Dendritic cell treated with granulocyte-macrophage colony-stimulating factor and Interleukin-4, amounts not matched to agents 40 ng/mL and 50 ng/mL, for 4 days (primary cell): ENCODE measurements around the gene CTNNA1.
"Not testable (repeated sequence)": the region's sequence is repeated elsewhere in the genome, so short reads cannot be mapped to it uniquely, and the experiment has no call there.

Experiments
- H3K27ac Mint-ChIP-seq: one replicate; pipeline ENCODE4 v1.8.0; 2022; ENCODE audit warnings: mild to moderate bottlenecking, mixed read lengths
- H3K27me3 Mint-ChIP-seq: one replicate; pipeline ENCODE4 v1.8.0; 2022; ENCODE audit warnings: mild to moderate bottlenecking, mixed read lengths
- H3K36me3 Mint-ChIP-seq: one replicate; pipeline ENCODE4 v1.8.0; 2022; ENCODE audit warnings: low read depth, mixed read lengths
- H3K4me1 Mint-ChIP-seq: one replicate; pipeline ENCODE4 v1.8.0; 2022; ENCODE audit warnings: low read depth, mixed read lengths
- H3K4me3 Mint-ChIP-seq: one replicate; pipeline ENCODE4 v1.8.0; 2022; ENCODE audit warnings: mild to moderate bottlenecking, moderate library complexity, mixed read lengths
- H3K9me3 Mint-ChIP-seq: one replicate; pipeline ENCODE4 v1.8.0; 2022; ENCODE audit warnings: mixed read lengths
- intact Hi-C: fragments of 100-400 bp; cut with micrococcal nuclease; formaldehyde crosslinking; loops from one replicate; pipeline ENCODE4 v1.15.0; 2022

CTNNA1 gene

DNA sequence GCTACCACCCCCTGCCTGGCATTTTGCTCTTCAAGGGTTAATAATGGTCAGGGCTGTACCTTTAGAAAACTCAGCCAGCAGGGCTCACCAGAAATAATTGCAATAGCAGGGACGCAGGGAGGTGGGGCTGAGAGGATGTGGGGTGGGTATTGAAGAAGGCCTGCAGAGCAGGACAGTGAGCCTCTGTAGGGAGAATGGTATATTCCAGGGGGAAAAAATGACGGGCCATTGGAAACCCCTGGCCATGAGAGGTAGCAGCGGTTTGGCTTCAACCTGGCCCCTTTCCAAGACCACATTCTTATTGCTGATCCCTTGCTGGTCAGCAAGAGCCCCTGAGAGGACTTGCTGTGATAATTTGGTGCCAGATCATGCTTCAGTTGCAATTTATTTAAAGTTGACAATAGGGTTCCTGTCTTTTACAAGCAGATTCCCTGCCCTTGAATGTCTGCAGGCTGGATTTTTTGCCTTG is 36.7 kb upstream of the CTNNA1 start:
- Mint-ChIP-seq H3K4me1 (no peaks in the 10 kb centered on the region), H3K9me3 (no peaks in the 10 kb centered on the region), H3K4me3 (no peak overlapping the region), H3K27me3 (peaks cover 14% of the 10 kb centered on the region), H3K27ac (no peak overlapping the region), H3K36me3 (no peaks in the 10 kb centered on the region)
- intact Hi-C loops = no loop called here

DNA sequence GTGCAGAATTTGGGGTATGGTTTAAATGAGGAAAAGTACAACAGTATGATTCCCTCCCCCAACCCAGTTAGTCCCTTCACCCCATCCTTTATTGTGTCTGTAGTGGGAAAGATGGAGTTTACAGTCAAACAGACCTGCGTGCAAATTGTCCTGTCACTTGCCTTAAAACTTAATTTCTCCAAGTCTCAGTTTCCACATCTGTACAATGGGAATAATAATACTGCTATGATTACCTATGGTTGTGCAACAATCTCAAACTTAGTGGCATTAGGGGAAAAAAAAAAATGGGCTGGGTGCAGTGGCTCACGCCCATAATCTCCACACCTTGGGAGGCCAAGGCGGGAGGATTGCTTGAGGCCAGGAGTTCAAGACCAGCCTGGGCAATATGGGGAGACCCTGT is 35.8 kb upstream of the CTNNA1 start:
- Mint-ChIP-seq H3K4me1 (no peaks in the 10 kb centered on the region), H3K4me3 (no peak overlapping the region), H3K27me3 (peaks cover 14% of the 10 kb centered on the region)

DNA sequence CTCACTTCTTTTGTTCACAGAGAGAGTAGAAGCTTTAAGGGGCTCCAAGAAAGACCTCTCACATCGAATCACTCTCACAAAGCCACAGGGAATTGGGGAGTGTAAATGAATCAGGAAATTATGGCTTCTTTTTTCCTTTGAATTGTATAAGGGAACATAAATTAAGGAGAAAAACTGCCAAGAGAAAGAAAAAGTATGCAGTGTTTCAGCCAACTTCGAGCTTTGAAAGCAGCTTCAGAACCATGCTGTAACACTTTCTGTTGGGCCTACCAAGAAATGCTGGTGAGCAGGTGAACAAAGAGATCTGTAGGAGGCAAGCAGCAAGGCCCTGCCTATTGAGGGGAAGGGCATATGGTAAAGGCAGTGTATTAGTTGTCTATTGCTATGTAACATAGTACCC is 33.4 kb upstream of the CTNNA1 start:
- Mint-ChIP-seq H3K4me3 (no peak overlapping the region), H3K27ac (no peak overlapping the region), H3K36me3 (no peaks in the 10 kb centered on the region), H3K9me3 (no peaks in the 10 kb centered on the region), H3K4me1 (peaks cover 5% of the 10 kb centered on the region), H3K27me3 (peaks cover 10% of the 10 kb centered on the region)
- intact Hi-C loops = no loop called here

More for the DNA sequence above, 35.8 kb upstream of the CTNNA1 start:
- intact Hi-C loops = no loop called here
- no peaks in the 10 kb centered on the region for H3K9me3 Mint-ChIP-seq
- no peak overlapping the region for H3K27ac Mint-ChIP-seq
- H3K36me3 Mint-ChIP-seq = no peaks in the 10 kb centered on the region

DNA sequence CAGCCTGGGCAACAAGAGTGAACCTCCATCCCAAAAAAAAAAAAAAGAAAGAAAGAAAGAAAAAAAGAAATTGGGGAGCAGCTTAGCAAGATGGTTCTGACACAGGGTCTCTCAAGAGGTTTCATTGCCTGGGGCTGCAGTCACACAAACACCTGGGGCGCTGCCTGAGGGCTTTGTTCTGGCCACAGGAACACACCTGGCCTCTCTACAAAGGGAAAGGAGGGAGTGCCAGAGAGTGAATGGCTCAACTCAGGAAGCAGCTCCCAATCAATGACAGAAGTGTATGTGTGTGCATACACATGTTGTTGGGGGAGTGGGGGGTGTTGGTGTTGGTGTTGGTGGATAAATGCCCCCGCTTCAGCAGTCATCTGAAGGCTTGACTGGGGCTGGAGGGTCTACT is 32.4 kb upstream of the CTNNA1 start:
- peaks cover 10% of the 10 kb centered on the region for H3K4me1 Mint-ChIP-seq
- H3K27me3 Mint-ChIP-seq = peaks cover 6% of the 10 kb centered on the region
- no peak overlapping the region for H3K27ac Mint-ChIP-seq
- intact Hi-C loops = no loop called here
- H3K36me3 Mint-ChIP-seq = no peaks in the 10 kb centered on the region
- no peaks in the 10 kb centered on the region for H3K9me3 Mint-ChIP-seq
- H3K4me3 Mint-ChIP-seq = no peak overlapping the region

DNA sequence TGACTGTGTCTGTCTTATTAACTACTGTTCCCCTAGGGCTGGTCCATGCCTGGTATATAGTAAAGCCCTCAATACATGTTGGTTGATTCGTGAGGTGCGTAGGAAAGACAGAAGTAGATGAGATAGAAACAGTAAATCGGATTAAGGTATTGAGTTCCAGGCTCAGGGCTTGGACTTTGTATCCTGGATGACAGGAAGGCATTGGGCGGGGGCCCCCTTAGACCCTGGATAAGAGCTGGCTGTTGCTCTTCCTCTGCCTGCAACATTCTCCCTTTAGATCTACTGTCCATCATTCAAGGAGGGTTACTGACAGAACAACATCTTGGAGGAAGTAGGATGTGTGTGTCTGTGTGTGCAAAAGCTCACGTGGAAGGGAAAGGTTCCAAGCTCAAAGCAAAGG is 31.2 kb upstream of the CTNNA1 start:
- H3K36me3 Mint-ChIP-seq = no peaks in the 10 kb centered on the region
- intact Hi-C loops = no loop called here
- peaks cover 10% of the 10 kb centered on the region for H3K4me1 Mint-ChIP-seq
- peaks cover 4% of the 10 kb centered on the region for H3K27me3 Mint-ChIP-seq
- H3K4me3 Mint-ChIP-seq = no peak overlapping the region
- no peak overlapping the region for H3K27ac Mint-ChIP-seq
- H3K9me3 Mint-ChIP-seq = no peaks in the 10 kb centered on the region

DNA sequence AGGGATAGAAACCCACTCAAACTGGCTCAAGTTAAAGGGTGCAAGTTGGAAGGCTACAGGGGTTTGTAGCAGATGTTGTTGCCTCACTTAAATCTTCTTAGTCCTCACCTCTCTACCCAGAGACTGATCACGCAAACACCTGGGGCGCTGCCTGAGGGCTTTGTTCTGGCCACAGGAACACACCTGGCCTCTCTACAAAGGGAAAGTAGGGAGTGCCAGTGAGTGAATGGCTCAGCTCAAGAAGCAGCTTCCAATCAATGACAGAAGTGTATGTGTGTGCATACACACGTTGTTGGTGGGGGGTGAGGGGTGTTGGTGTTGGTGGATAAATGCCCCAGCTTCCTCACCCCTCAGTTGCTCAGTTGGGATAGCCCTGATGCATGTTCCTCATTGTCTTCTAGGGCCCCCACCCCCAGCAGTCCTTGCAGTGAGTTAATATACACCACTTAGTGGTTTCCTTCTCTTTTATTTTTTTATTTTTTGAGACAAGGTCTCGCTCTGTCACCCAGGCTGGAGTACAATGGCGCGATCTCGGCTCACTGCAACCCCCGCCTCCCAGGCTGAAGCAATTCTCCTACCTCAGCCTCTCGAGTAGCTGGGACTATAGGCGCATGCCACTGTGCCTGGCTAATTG is 30.6 kb upstream of the CTNNA1 start:
- intact Hi-C loops = no loop called here
- no peak overlapping the region for H3K4me3 Mint-ChIP-seq
- no peak overlapping the region for H3K27ac Mint-ChIP-seq
- H3K4me1 Mint-ChIP-seq = peaks cover 10% of the 10 kb centered on the region
- H3K36me3 Mint-ChIP-seq = no peaks in the 10 kb centered on the region
- H3K9me3 Mint-ChIP-seq = no peaks in the 10 kb centered on the region
- H3K27me3 Mint-ChIP-seq = peaks cover 4% of the 10 kb centered on the region

DNA sequence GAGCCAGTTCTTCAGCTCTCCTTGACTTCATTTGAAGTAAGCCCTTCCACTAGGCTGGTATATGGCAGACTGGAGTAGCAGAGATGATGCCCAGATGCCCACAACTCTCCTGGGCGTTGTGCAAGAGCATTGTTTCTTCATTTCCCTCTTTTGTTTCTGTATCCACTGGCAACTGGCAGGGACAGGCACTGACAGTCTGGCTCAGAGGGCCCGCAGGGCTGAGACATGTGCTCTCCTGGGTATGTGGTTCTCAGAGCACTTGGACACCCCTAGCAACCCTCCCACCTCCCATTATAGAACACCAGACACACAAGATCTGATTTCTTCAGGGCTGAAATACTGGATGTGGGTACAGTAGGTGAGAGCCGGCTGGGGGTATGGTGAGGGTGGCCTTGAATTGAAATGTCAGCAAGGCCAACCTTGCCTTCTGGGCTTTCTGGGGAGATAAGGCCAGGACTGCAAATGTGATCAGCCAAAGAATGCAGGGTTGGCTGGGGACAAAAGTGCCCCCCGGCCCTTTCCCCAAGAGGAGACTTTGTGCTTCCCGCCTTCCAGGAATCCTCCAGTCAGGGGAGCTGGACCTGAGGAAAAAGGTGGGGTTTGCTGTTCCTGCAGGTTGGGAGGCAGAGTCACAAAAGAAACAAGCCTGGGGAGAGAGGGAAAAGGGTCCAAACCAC is 28.6 kb upstream of the CTNNA1 start:
- no peaks in the 10 kb centered on the region for H3K36me3 Mint-ChIP-seq
- H3K27me3 Mint-ChIP-seq = peaks cover 4% of the 10 kb centered on the region
- no peaks in the 10 kb centered on the region for H3K9me3 Mint-ChIP-seq
- H3K4me1 Mint-ChIP-seq = peaks cover 10% of the 10 kb centered on the region
- peak overlapping the region; percentile 14 for H3K27ac Mint-ChIP-seq
- intact Hi-C loops = no loop called here
- H3K4me3 Mint-ChIP-seq = no peak overlapping the region

DNA sequence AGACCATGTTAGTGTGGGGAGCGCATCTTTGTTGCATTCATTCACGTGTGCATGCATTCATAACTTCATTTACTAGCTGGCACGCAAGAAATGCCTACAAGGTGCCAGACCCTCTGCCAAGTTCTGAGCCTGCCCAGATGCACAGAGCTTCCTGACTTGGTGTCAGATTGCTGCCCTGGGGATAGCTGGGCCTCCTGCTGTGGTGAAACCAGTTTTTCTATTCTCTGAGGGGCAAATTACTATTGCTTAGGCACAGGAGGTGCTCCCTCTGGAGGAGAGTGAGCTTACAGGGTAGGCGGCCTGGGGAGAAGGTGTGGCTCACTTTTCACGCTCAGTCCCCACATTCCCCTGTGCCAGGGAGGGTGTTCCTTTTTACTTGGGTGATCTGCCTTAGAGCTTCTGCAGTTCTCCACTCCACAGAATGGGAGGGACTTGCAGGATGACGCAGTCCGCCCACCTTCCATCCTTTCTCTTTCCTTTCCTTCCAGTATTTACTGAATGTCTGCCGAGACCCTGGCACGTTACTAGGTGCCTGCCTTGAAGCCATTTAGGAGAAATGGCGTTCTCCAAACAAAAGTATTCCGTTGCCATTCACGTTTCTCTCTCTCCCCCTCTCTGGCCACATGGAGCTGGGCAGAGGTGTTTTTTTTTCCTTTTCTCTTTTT is 27.9 kb upstream of the CTNNA1 start:
- Mint-ChIP-seq H3K9me3 (no peaks in the 10 kb centered on the region), H3K27ac (peak overlapping the region; percentile 14), H3K27me3 (peaks cover 4% of the 10 kb centered on the region), H3K4me1 (peaks cover 10% of the 10 kb centered on the region), H3K4me3 (no peak overlapping the region), H3K36me3 (no peaks in the 10 kb centered on the region)
- intact Hi-C loops = no loop called here

DNA sequence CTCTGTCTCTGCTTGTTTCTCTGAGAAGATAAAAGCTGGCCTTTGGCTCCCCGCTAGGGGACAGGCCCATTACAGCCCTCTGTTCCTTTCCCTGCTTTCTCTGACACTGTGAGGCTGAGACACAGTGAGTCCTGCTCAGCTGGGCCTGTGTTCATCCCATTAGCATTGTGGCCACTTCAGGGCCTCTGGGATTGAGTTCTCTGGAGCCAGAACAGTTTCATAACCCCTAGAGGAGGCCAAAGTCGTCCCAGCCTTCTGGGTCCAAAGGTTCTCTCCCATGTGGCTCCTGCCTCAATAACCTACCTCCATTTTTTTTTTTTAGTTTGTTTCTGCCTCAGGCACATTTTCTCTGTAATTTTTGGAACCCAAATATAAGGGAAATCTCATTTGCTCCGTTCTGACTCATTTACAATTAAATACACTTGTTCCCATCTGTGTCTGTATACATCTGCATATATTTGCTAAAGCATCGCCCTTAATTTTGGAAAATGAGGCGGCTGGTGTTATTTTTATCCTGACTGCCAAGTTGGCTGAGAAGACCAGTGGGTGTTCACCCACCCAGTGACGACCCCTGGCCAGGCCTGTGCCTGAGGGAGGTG is 27.3 kb upstream of the CTNNA1 start:
- intact Hi-C loops = no loop called here
- no peaks in the 10 kb centered on the region for H3K9me3 Mint-ChIP-seq
- peaks cover 4% of the 10 kb centered on the region for H3K27me3 Mint-ChIP-seq

DNA sequence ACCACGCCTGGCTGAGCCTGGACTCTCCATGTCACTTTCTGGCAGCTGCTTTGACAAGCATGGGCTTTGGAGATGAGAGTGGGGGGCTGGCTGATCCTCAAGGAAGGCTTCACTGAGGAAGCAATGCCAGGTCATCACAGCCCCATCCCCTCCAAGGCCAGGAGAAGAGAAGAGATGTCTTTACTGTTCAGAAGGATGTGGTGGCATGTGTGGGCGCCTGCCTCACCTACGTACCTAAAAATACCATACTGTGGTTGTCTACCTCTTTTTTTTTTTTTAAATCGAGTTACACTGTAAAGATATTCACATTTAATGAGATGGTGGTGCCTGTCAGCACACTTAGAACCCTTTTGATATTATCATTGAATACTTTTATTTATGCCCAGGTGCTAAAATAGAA is 26.4 kb upstream of the CTNNA1 start:
- H3K9me3 Mint-ChIP-seq = no peaks in the 10 kb centered on the region
- H3K4me3 Mint-ChIP-seq = no peak overlapping the region
- intact Hi-C loops = no loop called here
- H3K27ac Mint-ChIP-seq = no peak overlapping the region
- peaks cover 10% of the 10 kb centered on the region for H3K4me1 Mint-ChIP-seq
- H3K27me3 Mint-ChIP-seq = peaks cover 4% of the 10 kb centered on the region
- no peaks in the 10 kb centered on the region for H3K36me3 Mint-ChIP-seq

More for the DNA sequence above, 27.3 kb upstream of the CTNNA1 start:
- Mint-ChIP-seq H3K27ac (no peak overlapping the region), H3K36me3 (no peaks in the 10 kb centered on the region), H3K4me1 (peaks cover 10% of the 10 kb centered on the region), H3K4me3 (no peak overlapping the region)

DNA sequence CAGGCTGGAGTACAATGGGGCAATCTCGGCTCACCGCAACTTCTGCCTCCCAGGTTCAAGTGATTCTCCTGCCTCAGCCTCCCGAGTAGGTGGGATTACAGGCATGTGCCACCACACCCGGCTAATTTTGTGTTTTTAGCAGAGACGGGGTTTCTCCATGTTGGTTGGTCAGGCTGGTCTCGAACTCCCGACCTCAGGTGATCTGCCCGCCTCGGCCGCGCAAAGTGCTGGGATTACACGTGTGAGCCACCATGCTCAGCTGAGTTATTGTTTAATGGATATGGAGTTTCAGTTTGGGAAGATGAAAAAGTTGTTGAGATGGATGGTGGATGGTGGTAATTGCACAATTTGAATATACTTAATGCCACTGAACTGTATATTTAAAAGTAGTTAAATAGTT is 22.7 kb upstream of the CTNNA1 start:
- H3K27ac Mint-ChIP-seq, H3K4me1 Mint-ChIP-seq, H3K9me3 Mint-ChIP-seq, H3K4me3 Mint-ChIP-seq, H3K36me3 Mint-ChIP-seq, H3K27me3 Mint-ChIP-seq, intact Hi-C loops: not testable (repeated sequence)

DNA sequence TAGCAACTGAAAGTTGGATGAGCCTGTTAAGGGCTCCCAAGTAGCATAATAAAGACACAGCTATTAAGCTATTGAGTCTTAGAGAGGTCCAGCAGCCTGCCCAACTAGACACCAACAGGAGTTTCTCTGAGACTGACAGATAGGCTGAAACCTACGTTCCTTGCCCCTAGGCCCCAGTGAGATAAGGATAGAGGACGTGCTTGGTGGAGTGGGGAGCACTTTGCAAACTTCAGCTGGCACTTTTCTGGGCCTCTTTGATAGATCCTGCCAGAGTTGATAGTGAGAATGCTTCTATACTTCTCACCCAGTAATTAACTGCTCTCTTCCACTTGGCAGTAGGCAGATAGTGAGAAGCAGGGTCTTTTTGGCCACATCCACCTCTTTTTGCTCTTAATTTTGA is 20.8 kb upstream of the CTNNA1 start:
- Mint-ChIP-seq H3K9me3 (no peaks in the 10 kb centered on the region), H3K27me3 (peaks cover 1% of the 10 kb centered on the region), H3K36me3 (no peaks in the 10 kb centered on the region), H3K4me1 (no peaks in the 10 kb centered on the region), H3K27ac (no peak overlapping the region), H3K4me3 (no peak overlapping the region)
- intact Hi-C loops = no loop called here

DNA sequence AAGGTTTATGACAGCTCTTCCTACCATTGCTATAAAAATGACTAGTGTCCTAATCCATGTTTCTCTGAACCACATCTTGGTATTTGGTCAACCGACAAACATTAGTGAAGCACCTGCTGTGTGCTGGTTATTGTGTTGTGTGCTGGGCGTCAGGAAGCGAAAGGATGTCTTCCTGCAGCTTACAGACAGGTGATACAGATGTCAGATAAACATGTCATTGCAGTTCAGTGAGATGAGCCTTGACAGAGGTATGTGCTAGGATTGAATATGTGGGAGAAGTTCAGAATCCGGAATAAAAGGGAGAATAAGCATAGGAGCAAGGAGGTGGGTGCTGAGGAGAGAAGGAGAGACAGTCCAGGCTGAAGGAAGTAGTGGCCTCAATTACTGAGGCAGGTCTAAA is 20.3 kb upstream of the CTNNA1 start:
- Mint-ChIP-seq H3K4me3 (no peak overlapping the region), H3K9me3 (no peaks in the 10 kb centered on the region), H3K4me1 (no peaks in the 10 kb centered on the region), H3K27ac (no peak overlapping the region), H3K36me3 (no peaks in the 10 kb centered on the region), H3K27me3 (peaks cover 1% of the 10 kb centered on the region)
- intact Hi-C loops = no loop called here

DNA sequence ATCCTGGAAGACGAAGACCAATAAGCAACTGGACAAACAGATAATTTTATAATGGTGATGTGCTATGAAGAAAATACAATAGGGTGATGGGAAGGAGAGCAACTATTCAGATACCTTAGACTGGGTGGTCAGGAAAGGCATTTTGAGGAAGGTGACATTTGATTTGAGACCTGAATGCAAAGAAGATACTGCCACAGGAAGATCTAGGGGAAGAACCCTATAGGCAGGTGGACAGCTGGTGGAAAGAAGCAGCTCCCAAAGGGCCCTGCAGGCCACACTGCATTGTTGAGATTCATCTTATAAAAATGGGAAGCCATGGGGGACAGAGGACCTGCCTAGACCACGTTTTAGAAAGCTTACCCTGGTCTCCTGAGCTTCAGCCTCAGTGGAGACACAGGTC is 19.7 kb upstream of the CTNNA1 start:
- H3K27ac Mint-ChIP-seq = no peak overlapping the region
- no peaks in the 10 kb centered on the region for H3K9me3 Mint-ChIP-seq
- H3K4me3 Mint-ChIP-seq = no peak overlapping the region

More for the DNA sequence above, 19.7 kb upstream of the CTNNA1 start:
- Mint-ChIP-seq H3K27me3 (peaks cover 1% of the 10 kb centered on the region), H3K36me3 (no peaks in the 10 kb centered on the region), H3K4me1 (no peaks in the 10 kb centered on the region)
- intact Hi-C loops = no loop called here
